NCI-H2227 (cell line): ENCODE measurements around the gene YKT6.

Source experiments
- DNase-seq: peaks from one replicate; lab custom pipeline; 2025; ENCODE audit not compliant: unreplicated experiment; lab: John Stamatoyannopoulos, UW

The YKT6 gene

GRCh38 chr7:44257618-44258422 lies 57.0 kb downstream of the YKT6 start:
- peak; percentile 45 for DNase-seq

GRCh38 chr7:44258423-44258760 lies 57.6 kb downstream of the YKT6 start:
- no peak for DNase-seq

DNA sequence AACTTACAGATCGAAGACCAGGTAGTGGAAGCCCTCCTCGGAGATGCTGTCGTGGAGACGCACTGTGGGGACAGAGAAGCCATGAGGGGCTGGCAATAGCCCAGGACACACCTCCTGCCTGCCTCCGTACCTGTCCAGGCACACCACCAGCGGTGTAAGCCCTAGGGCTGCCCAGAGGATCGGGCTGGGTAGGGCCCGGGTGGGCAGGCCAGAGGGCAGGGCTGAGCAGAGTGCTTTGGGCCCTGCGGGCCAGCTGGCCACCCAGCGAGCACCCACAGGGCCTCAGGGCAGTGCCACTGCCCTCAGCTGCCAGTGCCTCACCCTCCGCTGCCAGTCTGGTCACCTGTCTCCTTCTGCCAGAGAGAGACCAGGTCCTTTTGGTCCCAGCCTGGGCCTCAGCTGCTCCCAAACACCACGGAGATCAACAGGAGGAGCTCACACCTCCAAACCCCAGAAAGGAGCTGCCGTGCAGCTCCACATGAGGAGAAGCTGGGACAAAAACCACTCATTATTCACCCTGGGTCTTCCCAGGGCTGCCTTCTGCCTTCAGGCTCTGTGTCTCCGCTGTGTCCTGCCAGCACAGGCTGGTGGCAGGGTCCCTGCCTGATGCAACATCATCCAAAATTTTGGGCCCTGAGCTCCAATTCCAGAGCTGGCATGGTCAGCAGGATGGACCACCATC lies 58.2 kb downstream of the YKT6 start:
- no peak for DNase-seq

GRCh38 chr7:44259547-44260457 lies 59.0 kb downstream of the YKT6 start:
- no peak for DNase-seq

- no peak for DNase-seq
These were observed 60.5 kb downstream of the YKT6 start for GRCh38 chr7:44261240-44261639.

GRCh38 chr7:44262031-44262430 lies 61.3 kb downstream of the YKT6 start:
- no peak for DNase-seq

- no peak for DNase-seq
These were observed 62.7 kb downstream of the YKT6 start for GRCh38 chr7:44263326-44264082.
